HG02588 (cell line): Measurements from ENCODE around the gene VWA2.

ENCODE experiments used
- ATAC-seq: cut with Tn5 transposase; IDR thresholded peaks from one replicate; pipeline ENCODE4 v1.9.1; 2021; ENCODE audit warnings: mild to moderate bottlenecking, moderate library complexity; ENCODE audit not compliant: unreplicated experiment

The VWA2 gene

DNA sequence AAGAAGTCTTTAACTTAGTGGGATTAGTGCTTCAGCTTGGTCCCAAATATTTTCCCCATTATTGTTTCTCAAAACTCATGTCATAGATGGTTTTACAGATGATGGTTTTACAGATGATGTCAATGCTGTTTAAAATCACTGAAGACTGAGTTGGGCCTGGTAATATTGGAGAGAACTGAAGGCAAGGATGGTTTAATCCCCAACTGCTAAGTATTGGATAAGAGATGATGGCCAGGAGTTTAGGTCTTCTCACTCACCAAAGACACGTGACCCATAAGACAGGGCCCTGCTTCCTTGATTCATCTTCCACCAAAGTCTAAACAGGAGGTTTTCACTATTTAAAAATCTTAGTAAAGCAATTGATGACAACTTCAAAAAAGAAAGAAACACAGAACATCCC, 56.3 kb downstream of the VWA2 start:
- ATAC-seq, result no peak

DNA sequence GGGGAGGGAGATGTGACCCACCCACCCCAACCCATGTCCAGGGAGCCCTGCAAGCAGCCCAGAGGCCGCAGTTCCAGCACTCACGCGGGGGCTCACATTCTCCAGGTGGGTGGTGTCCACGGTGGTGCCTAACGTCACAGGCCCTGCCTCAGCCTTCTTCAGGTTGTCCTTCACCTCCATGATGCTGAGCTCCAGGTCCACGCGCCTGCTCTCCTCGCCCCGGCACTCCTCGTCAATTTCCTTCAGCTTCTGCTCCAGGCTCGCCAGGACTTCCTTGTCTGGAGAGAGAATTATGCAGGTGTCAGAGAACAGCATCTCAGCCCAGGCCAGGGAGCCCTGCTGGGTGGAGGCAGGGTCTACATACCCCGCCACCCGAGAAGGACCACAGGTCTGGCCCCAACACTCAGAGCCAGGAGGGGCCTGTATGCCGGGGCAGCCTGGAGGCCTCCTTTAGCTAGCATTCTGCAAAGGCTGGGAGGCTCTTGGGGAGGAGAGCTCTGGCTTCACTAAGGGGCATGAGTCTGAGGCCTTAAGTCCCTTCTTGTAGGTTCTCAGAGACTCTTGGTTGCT, 58.2 kb downstream of the VWA2 start:
- ATAC-seq, result no peak

DNA sequence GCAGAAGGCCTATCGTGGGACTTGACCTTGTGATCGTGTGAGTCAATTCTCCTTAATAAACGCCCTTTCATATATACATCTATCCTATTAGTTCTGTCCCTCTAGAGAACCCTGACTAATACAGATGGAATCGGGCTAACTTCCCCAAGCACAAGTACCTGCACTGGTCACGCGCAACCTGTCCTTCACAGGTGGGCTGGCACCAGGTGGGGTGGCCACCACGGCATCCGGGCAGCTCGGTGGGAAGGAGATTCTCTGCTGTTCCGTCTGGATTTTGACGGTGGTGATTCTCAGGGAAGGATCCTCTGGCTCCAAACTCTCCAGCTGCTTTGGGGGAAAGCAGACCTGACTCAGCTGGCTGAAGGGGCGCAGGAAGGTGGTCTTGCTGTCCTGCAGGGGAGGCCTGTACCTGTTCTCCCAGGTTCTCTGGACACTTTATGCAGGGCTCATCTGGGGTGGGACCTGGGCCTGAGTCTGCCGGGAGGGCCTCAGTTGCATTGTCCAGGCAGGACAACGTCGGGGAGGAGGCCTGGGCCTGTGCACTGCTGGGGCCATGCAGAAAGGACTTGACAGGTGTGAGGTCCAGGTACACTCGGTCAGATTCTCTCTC, 61.1 kb downstream of the VWA2 start:
- no peak for ATAC-seq

DNA sequence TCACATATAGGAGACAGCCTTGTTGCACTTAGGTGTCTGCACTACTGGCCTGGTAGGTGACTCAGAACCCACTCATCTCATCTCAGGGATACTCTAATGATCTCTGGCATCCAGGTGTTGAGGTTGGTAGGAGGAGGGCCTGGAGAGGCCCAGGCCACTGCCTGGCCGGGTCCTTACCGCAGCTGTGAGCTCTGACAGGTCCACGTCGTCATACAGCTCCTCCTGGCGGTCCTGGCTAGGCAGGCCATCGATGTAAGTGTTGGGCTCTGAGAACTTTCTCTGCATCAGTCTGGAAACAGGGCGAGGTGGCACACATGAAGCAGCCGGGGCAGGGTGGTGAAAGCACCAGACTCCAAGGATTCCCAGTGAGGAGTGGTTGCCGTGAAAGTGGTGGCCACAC, 62.1 kb downstream of the VWA2 start:
- ATAC-seq, result no peak

DNA sequence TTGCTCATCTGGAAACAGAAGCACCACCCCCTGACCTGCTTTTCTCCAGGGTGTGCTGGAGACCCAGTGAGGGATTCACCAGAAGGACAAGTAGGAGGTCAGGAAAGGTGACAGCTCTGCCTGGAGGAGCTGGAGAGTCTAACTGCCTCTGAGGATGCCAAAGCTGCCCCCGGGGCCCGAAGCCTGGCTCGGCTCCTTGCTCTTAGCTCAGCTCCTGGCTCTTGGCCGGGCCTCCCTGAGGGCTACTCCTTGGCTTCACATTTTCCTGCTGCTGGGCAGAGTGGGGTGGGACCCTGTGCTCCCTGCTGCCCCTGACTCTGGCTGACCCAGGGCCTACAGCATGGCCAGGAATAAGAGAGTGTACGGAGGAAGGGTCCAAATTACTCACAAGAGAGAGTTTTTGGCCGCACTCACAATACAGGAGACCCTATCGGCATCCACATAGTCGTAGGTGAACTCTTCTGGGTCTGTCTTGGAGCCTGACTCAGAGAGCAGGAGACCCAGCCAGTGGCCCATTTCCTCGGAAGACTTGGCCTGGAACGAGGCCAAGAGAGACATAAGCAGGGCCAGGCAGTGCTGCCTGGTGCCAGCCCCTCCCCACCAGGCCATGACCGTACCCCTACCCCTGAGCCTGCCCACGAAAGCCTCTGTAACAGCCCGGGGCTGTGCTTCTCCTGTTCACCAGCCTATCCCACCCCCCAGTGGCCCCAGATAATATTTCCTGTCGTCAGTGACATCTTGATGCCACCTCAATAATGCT, 63.1 kb downstream of the VWA2 start:
- ATAC-seq, result no peak

DNA sequence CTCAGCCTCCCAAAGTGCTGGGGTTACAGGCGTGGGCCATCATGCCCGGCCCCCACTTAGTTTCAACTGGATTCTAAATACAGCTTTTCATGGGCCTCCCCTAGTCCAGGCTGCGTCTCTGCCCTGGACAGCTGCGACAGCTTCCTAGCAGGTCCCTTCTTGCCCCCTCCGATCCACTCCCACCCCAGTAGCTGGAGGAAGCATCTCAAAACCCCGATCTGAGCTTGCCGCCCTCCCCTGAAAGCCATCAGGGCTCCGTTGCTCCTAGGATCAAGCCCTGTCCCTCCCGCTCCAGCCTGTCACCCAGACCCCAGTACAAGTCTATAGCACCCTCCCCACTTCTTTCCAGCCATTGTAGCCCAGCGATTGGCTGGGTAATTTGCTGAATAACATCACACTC, 64.5 kb downstream of the VWA2 start:
- no peak for ATAC-seq

DNA sequence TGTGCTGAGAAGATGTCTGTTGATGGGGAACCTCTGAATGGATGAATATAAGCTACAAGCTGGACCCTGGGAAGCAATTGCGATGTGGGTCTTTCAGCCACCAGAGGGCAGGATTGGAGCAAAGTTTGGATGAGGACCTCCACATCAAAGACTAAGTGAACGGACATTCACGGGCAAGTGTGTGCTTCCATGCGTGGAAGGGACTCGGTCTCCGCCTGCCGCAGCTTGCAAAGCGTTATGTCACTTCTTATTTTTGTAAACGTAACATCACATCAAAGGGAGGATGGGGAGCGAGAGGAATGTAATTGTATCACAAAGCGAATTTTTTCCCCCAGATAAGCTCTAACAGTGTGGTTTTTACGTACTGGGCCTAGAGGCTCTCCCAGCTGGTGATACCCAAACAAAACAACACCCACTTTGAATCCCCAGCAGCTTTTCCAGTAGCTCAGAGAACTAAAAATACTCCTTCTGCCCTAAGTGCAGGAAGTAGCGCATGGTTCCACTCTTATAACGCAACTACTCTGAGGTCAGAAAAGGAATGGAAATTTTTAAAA, 65.0 kb downstream of the VWA2 start:
- ATAC-seq, result peak; percentile 81

DNA sequence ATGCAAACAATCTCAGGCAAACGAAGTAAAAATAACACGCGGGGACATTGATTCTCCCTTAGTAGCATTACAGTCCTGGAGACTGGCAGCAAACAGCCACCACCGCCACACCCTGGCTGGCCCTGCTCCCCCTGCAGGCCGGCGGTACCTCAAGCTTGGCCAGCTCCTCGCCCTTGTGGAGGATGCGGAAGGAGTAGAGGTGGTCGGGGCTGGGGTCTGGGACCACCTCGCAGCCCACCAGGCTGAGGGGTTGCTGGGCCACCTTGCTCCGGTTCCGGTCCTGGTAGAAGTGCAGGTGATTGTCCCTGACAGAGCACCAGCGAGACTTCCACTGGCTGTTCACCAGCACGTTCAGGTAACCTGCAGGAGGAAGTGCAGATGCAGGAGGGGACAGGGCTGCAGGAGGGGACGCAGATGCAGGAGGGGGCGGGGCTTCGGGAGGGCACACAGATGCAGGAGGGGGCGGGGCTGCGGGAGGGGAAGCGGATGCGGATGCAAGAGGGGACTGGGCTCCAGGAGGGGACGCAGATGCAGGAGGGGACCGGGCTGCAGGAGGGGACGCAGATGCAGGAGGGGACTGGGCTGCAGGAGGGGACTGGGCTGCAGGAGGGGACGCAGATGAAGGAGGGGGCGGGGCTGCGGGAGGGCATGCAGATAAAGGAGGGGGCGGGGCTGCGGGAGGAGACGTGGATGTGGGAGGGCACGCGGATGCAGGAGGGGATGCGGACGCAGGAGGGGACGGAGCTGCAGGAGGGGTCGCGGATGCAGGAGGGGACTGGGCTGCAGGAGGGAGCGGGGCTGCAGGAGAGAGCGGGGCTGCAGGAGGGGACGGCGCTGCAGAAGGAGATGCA, 65.7 kb downstream of the VWA2 start:
- ATAC-seq, result peak; percentile 45

DNA sequence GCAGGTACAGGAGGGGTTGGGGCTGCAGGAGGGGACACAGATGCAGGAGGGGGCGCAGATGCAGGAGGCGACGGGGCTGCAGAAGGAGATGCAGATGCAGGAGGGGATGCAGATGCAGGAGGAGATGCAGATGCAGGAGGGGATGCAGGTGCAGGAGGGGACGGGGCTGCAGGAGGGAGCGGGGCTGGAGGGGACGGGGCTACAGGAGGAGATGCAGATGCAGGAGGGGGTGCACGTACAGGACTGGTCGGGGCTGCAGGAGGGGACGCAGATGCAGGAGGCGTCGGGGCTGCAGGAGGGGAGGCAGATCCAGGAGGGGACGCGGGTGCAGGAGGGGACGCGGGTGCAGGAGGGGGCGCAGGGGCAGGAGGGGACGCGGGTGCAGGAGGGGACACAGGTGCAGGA, 66.5 kb downstream of the VWA2 start:
- ATAC-seq, result no peak

DNA sequence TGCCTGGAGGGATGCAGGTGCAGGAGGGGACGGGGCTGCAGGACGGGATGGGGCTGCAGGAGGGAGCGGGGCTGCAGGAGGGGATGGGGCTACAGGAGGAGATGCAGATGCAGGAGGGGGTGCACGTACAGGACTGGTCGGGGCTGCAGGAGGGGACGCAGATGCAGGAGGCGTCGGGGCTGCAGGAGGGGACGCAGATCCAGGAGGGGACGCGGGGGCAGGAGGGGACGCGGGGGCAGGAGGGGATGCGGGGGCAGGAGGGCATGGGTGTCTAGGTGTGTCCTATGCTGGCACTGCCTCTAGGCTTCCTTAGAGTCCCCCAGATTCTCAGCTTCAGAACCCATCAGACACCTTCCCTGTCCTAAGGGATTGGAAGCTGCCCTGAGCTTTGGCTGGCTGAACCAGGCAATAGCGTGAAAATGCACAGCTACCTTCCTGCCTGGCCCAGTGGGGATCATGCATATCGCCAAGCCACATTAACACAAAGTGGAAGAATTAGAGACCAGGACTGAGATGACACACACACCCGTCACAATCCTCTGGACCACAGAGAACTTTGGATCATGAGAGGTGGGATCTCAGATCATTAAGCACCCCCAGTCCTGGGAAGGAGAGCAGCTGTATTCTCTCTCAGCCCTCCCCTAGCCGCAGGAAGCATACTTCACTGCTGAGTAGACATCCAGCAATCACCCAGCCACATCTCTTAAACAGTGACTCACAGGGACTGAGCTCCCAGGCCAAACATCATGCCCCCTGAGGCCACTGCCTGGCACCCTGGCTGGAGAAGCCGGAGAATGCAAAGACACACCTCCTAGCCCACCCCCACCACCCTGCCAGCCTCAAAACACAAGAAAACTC, 67.3 kb downstream of the VWA2 start:
- ATAC-seq, result no peak

DNA sequence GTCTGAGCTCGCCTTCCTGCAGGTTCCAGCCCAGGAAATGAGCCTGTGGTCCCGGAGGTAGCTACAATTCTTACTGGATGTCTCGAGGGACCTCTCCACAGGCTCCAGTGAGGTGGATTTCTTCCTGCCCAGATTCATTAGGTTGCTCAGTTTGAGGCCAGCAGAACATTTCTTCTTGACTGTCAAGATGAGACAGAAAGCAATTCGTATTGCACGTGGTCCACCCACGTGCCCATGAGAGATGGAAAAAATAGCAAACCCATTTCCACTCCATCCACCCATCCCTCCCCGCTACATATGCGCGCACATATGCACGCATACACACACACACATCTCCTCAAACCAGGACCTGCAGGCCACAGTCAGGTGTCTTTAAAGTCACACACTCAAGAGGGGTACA, 68.7 kb downstream of the VWA2 start:
- ATAC-seq, result no peak

DNA sequence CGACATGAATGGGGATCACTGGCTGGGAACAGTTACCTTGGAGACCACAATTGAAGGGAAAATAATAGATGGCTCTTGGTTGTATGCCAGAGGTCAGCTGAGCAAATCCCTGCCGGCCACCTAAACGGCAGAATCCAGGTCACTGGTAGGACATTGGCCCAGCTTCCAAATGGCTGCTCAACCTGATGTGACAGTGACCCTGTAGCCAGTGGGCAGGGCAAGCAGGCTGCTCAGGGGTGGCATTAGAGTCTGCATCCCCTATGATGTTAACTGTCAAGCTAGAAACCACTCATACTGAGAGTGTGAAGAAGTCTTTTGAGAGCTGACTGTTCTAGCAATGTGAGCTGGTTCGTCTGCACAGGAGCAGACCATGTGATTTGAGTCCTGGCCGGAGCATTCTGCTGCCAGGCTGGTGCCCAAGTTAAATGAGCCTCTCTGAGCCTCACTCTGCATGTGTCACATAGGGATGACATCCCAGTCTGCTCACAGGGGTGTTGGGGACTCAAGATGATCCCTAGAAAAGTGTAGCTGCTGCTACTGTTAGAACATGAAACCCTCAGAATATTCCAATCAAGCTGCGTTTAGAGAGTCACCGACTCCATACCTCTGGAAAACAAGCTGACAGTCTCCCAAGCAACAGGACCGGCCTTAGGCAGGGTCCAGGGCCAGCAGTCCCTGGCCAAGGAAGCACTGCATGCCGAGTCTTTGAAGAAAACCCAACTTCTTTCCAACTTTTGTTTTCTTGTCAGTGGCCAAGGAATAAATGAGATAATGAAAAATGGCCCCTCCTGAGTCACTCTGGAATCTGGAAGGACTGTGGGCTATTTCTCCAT, 69.7 kb downstream of the VWA2 start:
- ATAC-seq, result no peak

DNA sequence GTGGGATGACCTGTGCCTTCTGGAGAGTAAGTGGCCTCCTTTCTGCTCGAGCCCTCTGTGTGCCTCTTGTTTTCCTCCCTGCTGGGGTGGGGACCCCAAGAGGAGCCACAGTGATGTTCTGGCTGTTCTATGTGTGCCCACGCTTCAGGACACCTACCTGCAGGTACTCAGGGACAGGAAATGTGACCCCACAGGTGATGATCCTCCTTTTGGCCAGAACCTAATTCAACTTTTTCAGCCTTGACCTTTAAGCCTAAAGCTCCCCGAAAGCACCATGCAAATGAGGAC, 70.3 kb downstream of the VWA2 start:
- ATAC-seq, result no peak

DNA sequence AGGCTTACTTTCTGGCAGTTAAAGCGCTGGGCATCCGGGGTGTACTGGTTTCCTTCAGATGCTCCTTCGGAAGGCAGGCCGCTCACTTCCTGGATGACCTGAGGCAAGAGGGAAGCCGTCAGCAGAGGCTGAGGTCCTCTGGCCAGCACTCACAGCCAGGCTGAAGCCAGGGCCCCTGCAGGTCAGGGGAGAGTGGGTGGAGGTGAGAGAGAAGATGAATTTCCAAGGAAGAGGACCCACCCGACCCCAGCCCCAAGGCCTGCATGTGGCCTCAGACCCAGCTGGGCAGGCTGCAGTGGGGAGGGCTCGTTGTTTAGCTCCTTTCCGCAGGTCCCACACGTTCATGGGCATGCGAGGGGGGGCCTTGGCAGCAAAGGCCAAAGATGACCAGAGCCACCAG, 71.3 kb downstream of the VWA2 start:
- no peak for ATAC-seq

DNA sequence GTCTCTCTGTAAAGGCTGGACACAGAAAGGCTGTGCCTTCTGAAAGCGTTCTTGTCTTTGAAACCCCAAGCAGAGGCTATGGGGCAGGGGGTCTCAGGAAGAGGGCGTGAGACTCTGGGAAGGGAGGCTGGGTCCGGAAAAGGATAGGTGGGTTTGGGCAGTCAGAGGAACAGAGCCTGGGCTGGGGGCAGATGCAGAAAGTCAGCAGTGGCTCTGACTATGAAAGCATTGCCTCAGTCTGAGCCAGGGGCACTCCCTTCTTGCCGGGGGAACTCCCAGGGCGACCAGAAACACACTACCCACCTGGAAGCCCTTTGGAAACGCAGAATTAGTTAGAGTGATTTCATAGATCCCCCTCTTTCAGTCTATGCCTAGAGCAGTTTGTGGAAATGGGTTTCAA, 72.0 kb downstream of the VWA2 start:
- no peak for ATAC-seq

DNA sequence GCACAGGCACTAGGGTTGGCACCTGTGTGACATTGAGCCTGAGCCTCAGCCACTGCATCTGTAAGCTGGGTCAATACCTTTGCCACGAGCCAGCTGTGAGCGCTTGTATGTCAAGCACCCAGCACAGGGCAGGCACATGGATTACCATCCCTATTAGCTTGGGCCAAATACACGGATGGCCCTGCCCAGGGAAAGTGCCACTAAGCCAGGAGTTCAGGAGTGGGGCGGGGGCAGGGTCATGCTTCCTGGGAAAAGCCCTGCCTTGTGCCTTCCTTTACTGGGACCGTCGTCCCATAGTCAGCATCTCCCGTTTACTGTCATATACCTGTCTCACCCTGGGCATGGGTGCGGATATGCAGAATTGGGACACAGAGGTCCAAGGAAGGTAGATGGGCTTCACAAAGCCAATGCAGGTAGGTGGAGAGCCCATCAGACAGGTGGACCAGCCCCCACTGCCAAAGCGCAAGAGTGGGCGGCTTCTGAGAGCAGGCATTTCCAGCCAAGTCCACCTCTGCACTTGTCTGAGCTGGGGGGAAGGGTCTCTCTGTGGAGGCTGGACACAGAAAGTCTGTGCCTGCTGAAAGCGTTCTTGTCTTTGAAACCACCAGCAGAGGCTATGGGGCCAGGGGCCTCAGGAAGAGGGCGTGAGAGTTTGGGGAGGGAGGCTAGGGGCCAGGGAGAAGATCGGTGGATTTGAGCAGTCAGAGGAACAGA, 72.6 kb downstream of the VWA2 start:
- ATAC-seq, result no peak

DNA sequence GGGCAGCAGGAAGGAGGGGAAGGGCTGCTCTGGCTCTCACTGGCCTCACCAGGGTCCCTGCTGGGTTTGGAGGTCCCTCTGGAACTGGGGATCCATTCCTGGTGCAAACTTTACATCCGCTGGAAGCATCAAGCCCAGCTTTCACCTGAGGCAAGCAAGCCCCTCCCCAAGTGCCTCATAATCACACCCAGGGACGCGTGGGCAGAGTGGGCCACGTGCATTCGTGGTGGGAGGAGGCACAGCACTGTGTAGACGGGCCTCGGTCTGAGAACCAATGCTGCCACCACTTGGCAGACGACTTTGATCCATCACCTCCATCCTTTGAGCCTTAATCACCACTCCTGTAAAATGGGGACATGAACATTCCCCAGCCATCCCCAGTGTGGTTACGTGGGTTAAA, 74.1 kb downstream of the VWA2 start:
- ATAC-seq, result no peak

DNA sequence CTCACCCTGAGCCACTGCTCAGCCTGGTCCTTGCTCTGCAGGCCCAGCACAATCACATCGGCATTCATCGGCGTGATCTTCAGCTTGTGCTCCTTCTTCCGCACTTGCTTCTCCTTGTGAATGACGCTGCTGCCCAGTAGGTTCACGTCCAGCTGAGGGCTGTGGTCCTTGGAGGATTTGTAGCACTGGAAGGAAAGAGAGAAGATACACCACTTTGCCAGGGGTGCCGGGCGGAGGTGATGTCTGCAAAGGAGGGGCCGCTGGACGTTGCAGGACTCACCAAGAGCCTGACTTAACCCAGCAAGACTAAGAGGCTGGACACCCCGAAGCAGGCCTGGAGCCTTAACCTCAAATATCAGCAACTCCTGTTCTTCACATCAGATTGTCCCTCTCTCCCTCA, 74.8 kb downstream of the VWA2 start:
- ATAC-seq, result no peak
